OCI-LY7 (cell line): Measurements from ENCODE around the gene EPHB1. TPM values are rescaled to one million over a fixed set of nuclear protein-coding genes. Genes with fewer than 3 reads are reported as not detected.
"Not testable (repeated sequence)": the region's sequence is repeated elsewhere in the genome, so short reads cannot be mapped to it uniquely, and the experiment has no call there.

Source experiments
- BruUV-seq: library from RNA; stranded (reverse); fragments of 400-500 nt; replicated peaks from 2 replicates; lab custom pipeline; 2021; lab: Mats Ljungman, UMichigan
- CTCF ChIA-PET: fragments of 300-600 bp; sonication (Branson Sonifier 250); formaldehyde crosslinking; loops from one replicate; lab custom pipeline; 2022; ENCODE audit warnings: antibody characterized with exemption; ENCODE audit not compliant: unreplicated experiment; lab: Charles Lee
- POLR2A ChIA-PET: fragments of 300-600 bp; sonication (Branson Sonifier 250); formaldehyde crosslinking; loops from one replicate; lab custom pipeline; 2022; ENCODE audit warnings: antibody characterized with exemption; lab: Charles Lee
- DNase-seq: peaks from one replicate; pipeline ENCODE4 v3.0.0-alpha.2; 2015; ENCODE audit warnings: low spot score
- H2AFZ ChIP-seq: fragments of 200-600 bp; sonication (generic), shearing (Covaris generic); 2 replicates; pipeline ENCODE4 v1.6.1; 2014; ENCODE audit warnings: mild to moderate bottlenecking, antibody characterized with exemption, low read length, moderate library complexity
- H3K27ac ChIP-seq: fragments of 200-600 bp; sonication (generic); 2 replicates; pipeline ENCODE4 v1.5.1; 2014; ENCODE audit warnings: mixed run types, low read depth, mild to moderate bottlenecking, moderate library complexity, low read length, inconsistent platforms; ENCODE audit not compliant: poor library complexity, severe bottlenecking
- H3K36me3 ChIP-seq: fragments of 200-600 bp; sonication (generic); 2 replicates; pipeline ENCODE4 v1.6.1; 2014; ENCODE audit warnings: mild to moderate bottlenecking, antibody characterized with exemption, low read length, moderate library complexity, mixed read lengths; ENCODE audit not compliant: insufficient read depth
- H3K4me1 ChIP-seq: fragments of 200-600 bp; sonication (generic); 2 replicates; pipeline ENCODE4 v1.5.1; 2014; ENCODE audit warnings: mild to moderate bottlenecking, low read length; ENCODE audit not compliant: insufficient read depth, poor library complexity, severe bottlenecking
- H3K4me2 ChIP-seq: fragments of 200-600 bp; sonication (generic); 2 replicates; pipeline ENCODE4 v1.6.1; 2014; ENCODE audit warnings: mild to moderate bottlenecking, low read length
- H3K4me3 ChIP-seq: fragments of 200-600 bp; sonication (generic); 2 replicates; pipeline ENCODE4 v1.5.1; 2014; ENCODE audit warnings: mild to moderate bottlenecking, low read depth, low read length; ENCODE audit not compliant: poor library complexity, severe bottlenecking
- H3K79me2 ChIP-seq: fragments of 200-600 bp; sonication (generic); 2 replicates; pipeline ENCODE4 v1.6.1; 2016; ENCODE audit warnings: low read depth, mild to moderate bottlenecking, low read length, moderate library complexity, mixed read lengths; ENCODE audit not compliant: insufficient read depth
- H3K9me2 ChIP-seq: fragments of 200-600 bp; sonication (generic); 2 replicates; pipeline ENCODE4 v1.6.1; 2016; ENCODE audit warnings: mild to moderate bottlenecking, low read length, mixed read lengths; ENCODE audit not compliant: insufficient read depth
- H3K9me3 ChIP-seq: fragments of 200-600 bp; sonication (generic); 2 replicates; pipeline ENCODE4 v1.6.1; 2014; ENCODE audit warnings: mild to moderate bottlenecking, mixed run types, low read length, mixed read lengths
- H4K20me1 ChIP-seq: fragments of 200-600 bp; sonication (generic); 2 replicates; pipeline ENCODE4 v1.6.1; 2014; ENCODE audit warnings: mild to moderate bottlenecking, antibody characterized with exemption, low read length, moderate library complexity, mixed read lengths; ENCODE audit not compliant: insufficient read depth
- EZH2phosphoT487 ChIP-seq: fragments of 200-600 bp; sonication (generic); IDR thresholded peaks from 2 replicates; pipeline ENCODE4 v1.6.1; 2018; ENCODE audit warnings: low read depth, borderline replicate concordance, mild to moderate bottlenecking, mixed run types, antibody characterized with exemption, low read length, moderate library complexity, mixed read lengths
- intact Hi-C: fragments of 100-400 bp; cut with micrococcal nuclease; formaldehyde crosslinking; loops from one replicate; pipeline ENCODE4 v1.10.0; 2022; ENCODE audit not compliant: unreplicated experiment
- total RNA-seq, 2 experiments: library from RNA; depleted of rRNA in 1 of 2; stranded (reverse); fragments of >200 nt in 1 of 2; shearing (Covaris generic) in 1 of 2; gene quantifications; 2 replicates each; pipeline ENCODE4 v1.2.3, GENCODE V29; 2014 to 2022
- TF ChIP-seq, protein P1 (sequence below): fragments of 200-600 bp; sonication (generic); conservative IDR thresholded peaks from 2 replicates; pipeline ENCODE4 v1.5.1; 2014; ENCODE audit warnings: mild to moderate bottlenecking, antibody characterized with exemption, low read length, moderate library complexity, mixed read lengths

Gene EPHB1
- total RNA-seq, 2 experiments from 2014 or later = 0.54 to 1.3 TPM

GRCh38 chr3:135056733-135057310, 261.8 kb downstream of the EPHB1 start:
- no peaks in the 10 kb centered on the region for H3K4me1 ChIP-seq
- H2AFZ ChIP-seq = no peak overlapping the region
- TF ChIP-seq EZH2phosphoT487 = no peak
- TF ChIP-seq, protein P1, sequence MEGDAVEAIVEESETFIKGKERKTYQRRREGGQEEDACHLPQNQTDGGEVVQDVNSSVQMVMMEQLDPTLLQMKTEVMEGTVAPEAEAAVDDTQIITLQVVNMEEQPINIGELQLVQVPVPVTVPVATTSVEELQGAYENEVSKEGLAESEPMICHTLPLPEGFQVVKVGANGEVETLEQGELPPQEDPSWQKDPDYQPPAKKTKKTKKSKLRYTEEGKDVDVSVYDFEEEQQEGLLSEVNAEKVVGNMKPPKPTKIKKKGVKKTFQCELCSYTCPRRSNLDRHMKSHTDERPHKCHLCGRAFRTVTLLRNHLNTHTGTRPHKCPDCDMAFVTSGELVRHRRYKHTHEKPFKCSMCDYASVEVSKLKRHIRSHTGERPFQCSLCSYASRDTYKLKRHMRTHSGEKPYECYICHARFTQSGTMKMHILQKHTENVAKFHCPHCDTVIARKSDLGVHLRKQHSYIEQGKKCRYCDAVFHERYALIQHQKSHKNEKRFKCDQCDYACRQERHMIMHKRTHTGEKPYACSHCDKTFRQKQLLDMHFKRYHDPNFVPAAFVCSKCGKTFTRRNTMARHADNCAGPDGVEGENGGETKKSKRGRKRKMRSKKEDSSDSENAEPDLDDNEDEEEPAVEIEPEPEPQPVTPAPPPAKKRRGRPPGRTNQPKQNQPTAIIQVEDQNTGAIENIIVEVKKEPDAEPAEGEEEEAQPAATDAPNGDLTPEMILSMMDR = no peak
- no TSS peak for BruUV-seq
- DNase-seq = no peak
- no peak overlapping the region for H3K4me3 ChIP-seq
- no peak overlapping the region for H3K4me2 ChIP-seq
- H4K20me1 ChIP-seq = no peaks in the 10 kb centered on the region
- ChIA-PET POLR2A (interaction anchor here (0.6 kb wide), 1 partner anchor 161 kb away, joined by 3 read pairs; no protein-coding TSS in a partner anchor), CTCF (no interaction called here)
- H3K79me2 ChIP-seq = no peaks in the 10 kb centered on the region
- H3K9me2 ChIP-seq = no peaks in the 10 kb centered on the region
- intact Hi-C loops = no loop called here
- H3K9me3 ChIP-seq = no peaks in the 10 kb centered on the region
- H3K27ac ChIP-seq = no peak overlapping the region
- H3K36me3 ChIP-seq = no peaks in the 10 kb centered on the region

GRCh38 chr3:135057996-135058395, 262.9 kb downstream of the EPHB1 start:
- no peaks in the 10 kb centered on the region for H3K9me3 ChIP-seq
- H3K4me3 ChIP-seq = no peak overlapping the region
- H3K36me3 ChIP-seq = no peaks in the 10 kb centered on the region
- no peak overlapping the region for H3K4me2 ChIP-seq
- ChIA-PET CTCF (no interaction called here), POLR2A (no interaction called here)
- no peaks in the 10 kb centered on the region for H4K20me1 ChIP-seq
- no peaks in the 10 kb centered on the region for H3K4me1 ChIP-seq
- H3K9me2 ChIP-seq = no peaks in the 10 kb centered on the region
- no peaks in the 10 kb centered on the region for H3K79me2 ChIP-seq
- BruUV-seq = no TSS peak
- no peak for DNase-seq
- no peak overlapping the region for H3K27ac ChIP-seq
- TF ChIP-seq EZH2phosphoT487 = no peak
- TF ChIP-seq, protein P1 = no peak
- intact Hi-C loops = no loop called here
- H2AFZ ChIP-seq = no peak overlapping the region

DNA sequence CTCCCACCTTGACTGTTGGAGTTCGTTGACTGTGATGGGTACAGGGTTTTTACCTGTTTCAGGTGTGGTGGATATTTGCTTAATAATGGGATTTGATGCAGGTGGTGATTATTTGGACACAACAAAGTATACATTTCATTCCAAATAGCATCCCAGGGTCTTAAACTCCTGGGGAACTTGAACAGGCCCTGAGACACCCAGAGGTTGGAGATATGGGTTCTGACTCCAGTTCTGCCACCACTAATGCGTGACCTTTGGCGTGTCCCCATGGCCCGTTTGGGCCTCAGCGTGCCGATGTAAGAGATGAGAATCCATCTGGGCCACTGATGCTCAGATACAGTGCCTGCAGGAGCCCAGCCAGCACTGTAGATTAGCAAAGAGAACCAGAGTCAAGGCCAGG, 264.5 kb downstream of the EPHB1 start:
- Histone ChIP-seq H3K4me2 (no peak overlapping the region), H3K9me2 (no peaks in the 10 kb centered on the region), H3K4me3 (no peak overlapping the region), H2AFZ (no peak overlapping the region), H4K20me1 (no peaks in the 10 kb centered on the region), H3K36me3 (no peaks in the 10 kb centered on the region), H3K27ac (no peak overlapping the region), H3K9me3 (no peaks in the 10 kb centered on the region), H3K4me1 (no peaks in the 10 kb centered on the region), H3K79me2 (no peaks in the 10 kb centered on the region)
- no peak for DNase-seq
- ChIA-PET POLR2A (no interaction called here), CTCF (interaction anchor here (0.6 kb wide), 1 partner anchor 847 kb away, joined by 3 read pairs; no protein-coding TSS in a partner anchor)
- intact Hi-C loops = no loop called here
- no peak for TF ChIP-seq EZH2phosphoT487
- TF ChIP-seq, protein P1 = no peak
- BruUV-seq = no TSS peak

DNA sequence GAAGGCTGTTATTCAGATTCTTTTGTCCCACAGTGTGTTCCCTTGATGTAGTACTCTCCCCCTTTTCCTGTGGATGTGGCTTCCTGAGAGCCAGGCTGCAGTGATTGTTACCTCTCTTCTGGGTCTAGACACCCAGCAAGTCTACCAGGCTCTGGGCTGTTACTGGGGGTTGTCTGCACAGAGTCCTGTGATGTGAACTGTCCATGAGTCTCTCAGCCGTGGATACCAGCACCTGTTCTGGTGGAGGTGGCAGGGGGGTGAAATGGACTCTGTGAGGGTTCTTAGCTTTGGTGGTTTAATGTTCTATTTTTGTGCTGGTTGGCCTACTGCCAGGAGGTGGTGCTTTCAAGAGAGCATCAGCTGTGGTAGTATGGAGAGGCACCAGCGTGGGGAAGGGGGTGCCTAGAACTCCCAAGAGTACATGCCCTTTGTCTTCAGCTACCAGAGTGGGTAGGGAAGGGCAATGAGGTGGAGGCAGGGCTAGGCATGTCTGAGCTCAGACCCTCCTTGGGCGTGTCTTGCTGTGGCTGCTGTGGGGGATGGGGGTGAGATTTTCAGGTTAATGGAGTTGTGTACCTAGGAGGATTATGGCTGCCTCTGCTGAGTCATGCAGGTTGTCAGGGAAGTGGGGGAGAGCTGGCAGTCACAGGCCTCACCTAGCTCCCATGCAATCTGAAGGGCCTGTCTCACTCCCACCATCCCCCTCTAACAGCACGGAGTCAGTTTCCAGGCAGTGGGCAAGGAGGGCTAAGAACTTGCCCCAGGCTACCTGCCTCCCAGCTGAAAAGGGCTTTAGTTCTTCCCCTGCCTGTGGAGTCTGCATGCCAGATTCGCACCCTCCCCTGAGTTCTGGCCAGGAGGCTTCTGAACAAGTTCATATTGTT, 272.0 kb downstream of the EPHB1 start:
- H3K27ac ChIP-seq = not testable (repeated sequence)

More for the DNA sequence above, 272.0 kb downstream of the EPHB1 start:
- H4K20me1 ChIP-seq, H3K36me3 ChIP-seq, intact Hi-C loops, CTCF ChIA-PET, H3K9me3 ChIP-seq, H3K79me2 ChIP-seq, BruUV-seq, H2AFZ ChIP-seq, H3K4me1 ChIP-seq, H3K4me3 ChIP-seq, H3K4me2 ChIP-seq, POLR2A ChIA-PET, H3K9me2 ChIP-seq: not testable (repeated sequence)
- DNase-seq = peak; percentile 8
